HEK293 (cell line): Measurements from ENCODE around the gene MC2R.

ENCODE experiments used
- CTCF ChIA-PET: fragments of 350-600 bp; formaldehyde crosslinking; extraction: SDS; loops from one replicate; lab custom pipeline; 2021; ENCODE audit warnings: antibody characterized with exemption; lab: Yijun Ruan, JAX
- POLR2A ChIA-PET: fragments of 300-600 bp; formaldehyde crosslinking; extraction: SDS; loops from one replicate; lab custom pipeline; 2020; ENCODE audit warnings: antibody characterized with exemption, inconsistent platforms; lab: Yijun Ruan, JAX
- H3K27ac ChIP-seq: fragments of 200-500 bp; sonication (Bioruptor generic); 2 replicates; pipeline ENCODE4 v1.5.1; 2014; ENCODE audit warnings: low read depth, low read length, control low read depth, inconsistent platforms; ENCODE audit errors: extremely low read depth
- H3K36me3 ChIP-seq, 2 experiments: fragments of 200-500 bp in 1 of 2; sonication (Bioruptor generic) in 1 of 2; 1 replicate in 1 of 2; 2 replicates in 1 of 2; pipeline ENCODE4 v1.5.1; 2014 to 2017; ENCODE audit warnings: inconsistent platforms in 2 of 2, low read length in 2 of 2; ENCODE audit not compliant: control insufficient read depth in 2 of 2, insufficient read depth in 1 of 2
- H3K4me1 ChIP-seq: fragments of 200-500 bp; sonication (Bioruptor generic); 2 replicates; pipeline ENCODE4 v1.5.1; 2014; ENCODE audit warnings: mild to moderate bottlenecking, low read length, inconsistent platforms; ENCODE audit not compliant: control insufficient read depth, insufficient read depth
- H3K4me3 ChIP-seq: 2 replicates; pipeline ENCODE4 v1.5.1; 2011; ENCODE audit warnings: low read depth, mild to moderate bottlenecking, control low read depth, low read length, moderate library complexity
- H3K9me3 ChIP-seq: fragments of 200-500 bp; sonication (Bioruptor generic); 2 replicates; pipeline ENCODE4 v1.5.1; 2014; ENCODE audit warnings: low read depth, low read length, inconsistent platforms; ENCODE audit not compliant: control insufficient read depth, insufficient read depth
- BCL11A ChIP-seq: fragments of 450-650 bp; formaldehyde crosslinking; IDR thresholded peaks from 2 replicates; pipeline ENCODE4 v1.5.1; 2016; ENCODE audit warnings: low read depth, missing biosample characterization, missing genetic modification characterization
- GFI1B ChIP-seq: fragments of 450-650 bp; formaldehyde crosslinking; IDR thresholded peaks from 2 replicates; pipeline ENCODE4 v1.5.1; 2016; ENCODE audit warnings: missing biosample characterization, missing genetic modification characterization
- HIC1 ChIP-seq: fragments of 450-650 bp; formaldehyde crosslinking; IDR thresholded peaks from 2 replicates; pipeline ENCODE4 v1.5.1; 2016; ENCODE audit warnings: missing biosample characterization, missing genetic modification characterization
- HOXC10 ChIP-seq: sonication (generic); formaldehyde crosslinking; IDR thresholded peaks from 2 replicates; pipeline ENCODE4 v1.8.1; 2023; ENCODE audit warnings: mild to moderate bottlenecking, missing genetic modification reagents
- KLF17 ChIP-seq: fragments of 450-650 bp; formaldehyde crosslinking; IDR thresholded peaks from 2 replicates; pipeline ENCODE4 v1.5.1; 2016; ENCODE audit warnings: missing biosample characterization, missing genetic modification characterization
- OVOL3 ChIP-seq: fragments of 450-650 bp; formaldehyde crosslinking; IDR thresholded peaks from 2 replicates; pipeline ENCODE4 v1.5.1; 2016; ENCODE audit warnings: missing biosample characterization, missing genetic modification characterization
- TCF7L2 ChIP-seq: IDR thresholded peaks from 2 replicates; pipeline ENCODE4 v1.6.1; 2011; ENCODE audit warnings: low read depth, mild to moderate bottlenecking, inconsistent platforms, low read length, moderate library complexity, borderline replicate concordance
- TRIM28 ChIP-seq: IDR thresholded peaks from 2 replicates; pipeline ENCODE4 v1.6.1; 2011; ENCODE audit warnings: low read length, control low read depth, borderline replicate concordance
- ZBTB10 ChIP-seq: fragments of 450-650 bp; formaldehyde crosslinking; IDR thresholded peaks from 2 replicates; pipeline ENCODE4 v1.5.1; 2016; ENCODE audit warnings: missing biosample characterization, missing genetic modification characterization
- ZBTB11 ChIP-seq: fragments of 450-650 bp; formaldehyde crosslinking; conservative IDR thresholded peaks from 2 replicates; pipeline ENCODE4 v1.5.1; 2016; ENCODE audit warnings: low read depth, missing biosample characterization, missing genetic modification characterization
- ZBTB17 ChIP-seq: fragments of 450-650 bp; formaldehyde crosslinking; IDR thresholded peaks from 2 replicates; pipeline ENCODE4 v1.5.1; 2016; ENCODE audit warnings: missing biosample characterization, missing genetic modification characterization
- ZNF169 ChIP-seq: fragments of 450-650 bp; formaldehyde crosslinking; IDR thresholded peaks from 2 replicates; pipeline ENCODE4 v1.5.1; 2016; ENCODE audit warnings: missing biosample characterization, missing genetic modification characterization
- ZNF174 ChIP-seq: fragments of 450-650 bp; formaldehyde crosslinking; IDR thresholded peaks from 2 replicates; pipeline ENCODE4 v1.5.0; 2017; ENCODE audit warnings: missing biosample characterization, mild to moderate bottlenecking, missing genetic modification characterization
- ZNF18 ChIP-seq: fragments of 450-650 bp; formaldehyde crosslinking; IDR thresholded peaks from 2 replicates; pipeline ENCODE4 v1.5.1; 2016; ENCODE audit warnings: missing biosample characterization, missing genetic modification characterization
- ZNF350 ChIP-seq: fragments of 450-650 bp; formaldehyde crosslinking; IDR thresholded peaks from 2 replicates; pipeline ENCODE4 v1.5.0; 2017; ENCODE audit warnings: missing biosample characterization, mild to moderate bottlenecking, missing genetic modification characterization
- ZNF501 ChIP-seq: fragments of 450-650 bp; formaldehyde crosslinking; IDR thresholded peaks from 2 replicates; pipeline ENCODE4 v1.5.1; 2016; ENCODE audit warnings: missing biosample characterization, missing genetic modification characterization
- ZNF514 ChIP-seq: fragments of 450-650 bp; formaldehyde crosslinking; IDR thresholded peaks from 2 replicates; pipeline ENCODE4 v1.5.1; 2016; ENCODE audit warnings: missing biosample characterization, missing genetic modification characterization
- ZNF521 ChIP-seq: fragments of 450-650 bp; formaldehyde crosslinking; IDR thresholded peaks from 2 replicates; pipeline ENCODE4 v1.5.1; 2017; ENCODE audit warnings: missing biosample characterization, mild to moderate bottlenecking, missing genetic modification characterization
- ZNF585B ChIP-seq: fragments of 450-650 bp; formaldehyde crosslinking; IDR thresholded peaks from 2 replicates; pipeline ENCODE4 v1.5.1; 2016; ENCODE audit warnings: missing biosample characterization, missing genetic modification characterization
- ZNF610 ChIP-seq: fragments of 450-650 bp; formaldehyde crosslinking; IDR thresholded peaks from 2 replicates; pipeline ENCODE4 v1.5.1; 2016; ENCODE audit warnings: missing biosample characterization, missing genetic modification characterization, borderline replicate concordance
- ZNF776 ChIP-seq: fragments of 450-650 bp; formaldehyde crosslinking; IDR thresholded peaks from 2 replicates; pipeline ENCODE4 v1.5.0; 2017; ENCODE audit warnings: missing biosample characterization, missing genetic modification characterization, borderline replicate concordance
- ZNF777 ChIP-seq: fragments of 450-650 bp; formaldehyde crosslinking; IDR thresholded peaks from 2 replicates; pipeline ENCODE4 v1.5.1; 2017; ENCODE audit warnings: missing biosample characterization, missing genetic modification characterization, borderline replicate concordance
- ZXDB ChIP-seq: fragments of 450-650 bp; formaldehyde crosslinking; IDR thresholded peaks from 2 replicates; pipeline ENCODE4 v1.5.1; 2016; ENCODE audit warnings: missing biosample characterization, missing genetic modification characterization

MC2R gene

GRCh38 chr18:13932285-13933025 lies 17.1 kb upstream of the MC2R start (continued):
- TF ChIP-seq GFI1B (tag by site-specific recombination), result no peak
- TF ChIP-seq ZNF501 (tag by site-specific recombination), result no peak
- TF ChIP-seq ZNF350 (tag by site-specific recombination), result no peak
- no peak for TF ChIP-seq ZNF18
- no peak for TF ChIP-seq ZNF585B (tag by site-specific recombination)
- no peak for TF ChIP-seq ZBTB10 (tag by site-specific recombination)
- no peak for TF ChIP-seq ZNF610
- TF ChIP-seq ZNF169 (tag by site-specific recombination), result no peak

- ChIA-PET CTCF (interaction anchor here (0.7 kb wide), 1 partner anchor 154 kb away, joined by 3 read pairs; no protein-coding TSS in a partner anchor), POLR2A (no interaction called here)
- Histone ChIP-seq H3K4me3 (no peak overlapping the region), H3K27ac (no peak overlapping the region), H3K36me3 (no peaks in the 10 kb centered on the region), H3K4me1 (no peaks in the 10 kb centered on the region), H3K9me3 (peaks cover 3% of the 10 kb centered on the region)
- TF ChIP-seq HIC1 (tag by site-specific recombination), result no peak
- no peak for TF ChIP-seq ZBTB17 (tag by site-specific recombination)
- TF ChIP-seq ZNF776 (tag by site-specific recombination), result no peak
- TF ChIP-seq HOXC10, result no peak
- no peak for TF ChIP-seq TCF7L2
- TF ChIP-seq ZNF521, result no peak
These were observed 15.6 kb upstream of the MC2R start for GRCh38 chr18:13930964-13931363.

GRCh38 chr18:13923221-13923620 lies 7.9 kb upstream of the MC2R start:
- H3K9me3 ChIP-seq, result no peaks in the 10 kb centered on the region
- ChIA-PET POLR2A (no interaction called here), CTCF (interaction anchor here (0.7 kb wide), 1 partner anchor 249 kb away, joined by 3 read pairs; no protein-coding TSS in a partner anchor)
- no peak overlapping the region for H3K4me3 ChIP-seq
- H3K27ac ChIP-seq, result no peak overlapping the region
- H3K36me3 ChIP-seq, result no peaks in the 10 kb centered on the region
- no peaks in the 10 kb centered on the region for H3K4me1 ChIP-seq
- TF ChIP-seq ZNF777 (tag by site-specific recombination) (no peak), ZNF514 (tag by site-specific recombination) (no peak), TRIM28 (no peak), KLF17 (tag by site-specific recombination) (no peak), BCL11A (tag by site-specific recombination) (no peak), ZNF174 (tag by site-specific recombination) (no peak), ZBTB17 (tag by site-specific recombination) (no peak), OVOL3 (tag by site-specific recombination) (no peak), ZBTB11 (no peak), ZXDB (tag by site-specific recombination) (no peak)
